SU-DHL-6 (cell line): ENCODE results near the gene ACBD6.
A peak's percentile ranks its signal among the peaks of the same experiment; 100 is the strongest.

ENCODE experiments used
- H2AFZ ChIP-seq: fragments of 200-600 bp; sonication (generic); 2 replicates; pipeline ENCODE4 v1.6.1; 2014; ENCODE audit warnings: low read depth, mild to moderate bottlenecking, moderate library complexity, mixed read lengths, antibody characterized with exemption, low read length; ENCODE audit not compliant: severe bottlenecking
- H3F3A ChIP-seq: fragments of 200-600 bp; shearing (Covaris generic); 2 replicates; pipeline ENCODE4 v1.6.0; 2016; ENCODE audit warnings: antibody characterized with exemption, mild to moderate bottlenecking; ENCODE audit not compliant: insufficient read depth
- H3K27ac ChIP-seq: fragments of 200-600 bp; sonication (generic); 2 replicates; pipeline ENCODE4 v1.5.1; 2016; ENCODE audit warnings: low read depth, mild to moderate bottlenecking, low read length, moderate library complexity, mixed read lengths
- H3K27me3 ChIP-seq: fragments of 200-600 bp; sonication (generic), shearing (Covaris generic); 2 replicates; pipeline ENCODE4 v1.6.0; 2014; ENCODE audit warnings: mild to moderate bottlenecking, low read length
- H3K36me3 ChIP-seq: fragments of 200-600 bp; sonication (generic); 2 replicates; pipeline ENCODE4 v1.6.1; 2014; ENCODE audit warnings: mild to moderate bottlenecking, low read length, mixed read lengths
- H3K4me2 ChIP-seq: fragments of 300-600, 200-600 bp; shearing (Covaris generic), sonication (generic); 2 replicates; pipeline ENCODE4 v1.6.0; 2014; ENCODE audit warnings: low read length, low read depth, mild to moderate bottlenecking; ENCODE audit not compliant: poor library complexity, severe bottlenecking
- H3K4me3 ChIP-seq: fragments of 200-600 bp; sonication (generic); 2 replicates; pipeline ENCODE4 v1.5.1; 2014; ENCODE audit warnings: antibody characterized with exemption, low read length, mild to moderate bottlenecking, mixed read lengths; ENCODE audit not compliant: insufficient read depth, poor library complexity, severe bottlenecking
- H3K79me2 ChIP-seq: fragments of 200-600 bp; sonication (generic); 2 replicates; pipeline ENCODE4 v1.6.1; 2014; ENCODE audit warnings: mild to moderate bottlenecking, low read length, moderate library complexity; ENCODE audit not compliant: insufficient read depth
- H3K9ac ChIP-seq: fragments of 200-600 bp; sonication (generic); 2 replicates; pipeline ENCODE4 v1.7.0; 2014; ENCODE audit warnings: mild to moderate bottlenecking, low read length
- H3K9me2 ChIP-seq: fragments of 200-600 bp; sonication (generic); replicated peaks from 2 replicates; pipeline ENCODE4 v1.6.1; 2014; ENCODE audit warnings: low read length; ENCODE audit not compliant: insufficient read depth
- H3K9me3 ChIP-seq: fragments of 200-600 bp; sonication (generic); 2 replicates; pipeline ENCODE4 v1.6.1; 2014; ENCODE audit warnings: low read length, mixed read lengths; ENCODE audit not compliant: insufficient read depth
- H4K20me1 ChIP-seq: fragments of 200-600 bp; sonication (generic); 2 replicates; pipeline ENCODE4 v1.6.1; 2014; ENCODE audit warnings: low read depth, mild to moderate bottlenecking, antibody characterized with exemption, low read length, moderate library complexity, mixed read lengths
- CTCF ChIP-seq: fragments of 200-600 bp; sonication (generic); IDR thresholded peaks from one replicate; pipeline ENCODE4 v1.5.1; 2017; ENCODE audit warnings: antibody characterized with exemption, mild to moderate bottlenecking, low read length, moderate library complexity; ENCODE audit not compliant: insufficient read depth, poor library complexity, severe bottlenecking
- EZH2phosphoT487 ChIP-seq: fragments of 200-600 bp; sonication (generic), shearing (Covaris generic); conservative IDR thresholded peaks from 2 replicates; pipeline ENCODE4 v1.6.1; 2018; ENCODE audit warnings: mild to moderate bottlenecking, antibody characterized with exemption, low read length, moderate library complexity, mixed read lengths

The ACBD6 gene

GRCh38 chr1:180366371-180367068 is 135.9 kb downstream of the ACBD6 start:
- no peaks in the 10 kb centered on the region for H3K9me3 ChIP-seq
- no peak overlapping the region for H2AFZ ChIP-seq
- TF ChIP-seq CTCF (no peak), EZH2phosphoT487 (no peak)
- H3K4me2 ChIP-seq: no peak overlapping the region
- no peaks in the 10 kb centered on the region for H3K27me3 ChIP-seq
- H3K27ac ChIP-seq: no peak overlapping the region
- no peak overlapping the region for H3K4me3 ChIP-seq
- no peaks in the 10 kb centered on the region for H3F3A ChIP-seq
- no peaks in the 10 kb centered on the region for H3K79me2 ChIP-seq
- no peaks in the 10 kb centered on the region for H3K9me2 ChIP-seq
- no peak overlapping the region for H3K9ac ChIP-seq
- no peaks in the 10 kb centered on the region for H3K36me3 ChIP-seq
- no peaks in the 10 kb centered on the region for H4K20me1 ChIP-seq

GRCh38 chr1:180365039-180365438 is 137.3 kb downstream of the ACBD6 start:
- Histone ChIP-seq H3K27me3 (no peaks in the 10 kb centered on the region), H3K4me2 (no peak overlapping the region), H3K9me3 (no peaks in the 10 kb centered on the region), H2AFZ (no peak overlapping the region), H3F3A (no peaks in the 10 kb centered on the region), H4K20me1 (no peaks in the 10 kb centered on the region), H3K27ac (no peak overlapping the region), H3K4me3 (no peak overlapping the region), H3K79me2 (no peaks in the 10 kb centered on the region), H3K36me3 (no peaks in the 10 kb centered on the region), H3K9me2 (no peaks in the 10 kb centered on the region), H3K9ac (no peak overlapping the region)
- peak; percentile 27 for TF ChIP-seq CTCF
- TF ChIP-seq EZH2phosphoT487: no peak

GRCh38 chr1:180363246-180363995 is 139.0 kb downstream of the ACBD6 start:
- Histone ChIP-seq H3K27ac (no peak overlapping the region), H3K4me2 (no peak overlapping the region), H2AFZ (no peak overlapping the region), H3K9ac (no peak overlapping the region), H3K36me3 (no peaks in the 10 kb centered on the region), H3K9me3 (no peaks in the 10 kb centered on the region), H3K27me3 (no peaks in the 10 kb centered on the region), H3K79me2 (no peaks in the 10 kb centered on the region), H3K9me2 (no peaks in the 10 kb centered on the region), H3K4me3 (no peak overlapping the region), H3F3A (no peaks in the 10 kb centered on the region), H4K20me1 (no peaks in the 10 kb centered on the region)
- no peak for TF ChIP-seq EZH2phosphoT487
- TF ChIP-seq CTCF: no peak
